HG02610 (cell line): Measurements from ENCODE around the gene CENPN.

Experiments
- ATAC-seq: cut with Tn5 transposase; IDR thresholded peaks from one replicate; pipeline ENCODE4 v1.9.1; 2021; ENCODE audit warnings: mild to moderate bottlenecking, moderate library complexity; ENCODE audit not compliant: unreplicated experiment

The CENPN gene, protein sequence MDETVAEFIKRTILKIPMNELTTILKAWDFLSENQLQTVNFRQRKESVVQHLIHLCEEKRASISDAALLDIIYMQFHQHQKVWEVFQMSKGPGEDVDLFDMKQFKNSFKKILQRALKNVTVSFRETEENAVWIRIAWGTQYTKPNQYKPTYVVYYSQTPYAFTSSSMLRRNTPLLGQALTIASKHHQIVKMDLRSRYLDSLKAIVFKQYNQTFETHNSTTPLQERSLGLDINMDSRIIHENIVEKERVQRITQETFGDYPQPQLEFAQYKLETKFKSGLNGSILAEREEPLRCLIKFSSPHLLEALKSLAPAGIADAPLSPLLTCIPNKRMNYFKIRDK

DNA sequence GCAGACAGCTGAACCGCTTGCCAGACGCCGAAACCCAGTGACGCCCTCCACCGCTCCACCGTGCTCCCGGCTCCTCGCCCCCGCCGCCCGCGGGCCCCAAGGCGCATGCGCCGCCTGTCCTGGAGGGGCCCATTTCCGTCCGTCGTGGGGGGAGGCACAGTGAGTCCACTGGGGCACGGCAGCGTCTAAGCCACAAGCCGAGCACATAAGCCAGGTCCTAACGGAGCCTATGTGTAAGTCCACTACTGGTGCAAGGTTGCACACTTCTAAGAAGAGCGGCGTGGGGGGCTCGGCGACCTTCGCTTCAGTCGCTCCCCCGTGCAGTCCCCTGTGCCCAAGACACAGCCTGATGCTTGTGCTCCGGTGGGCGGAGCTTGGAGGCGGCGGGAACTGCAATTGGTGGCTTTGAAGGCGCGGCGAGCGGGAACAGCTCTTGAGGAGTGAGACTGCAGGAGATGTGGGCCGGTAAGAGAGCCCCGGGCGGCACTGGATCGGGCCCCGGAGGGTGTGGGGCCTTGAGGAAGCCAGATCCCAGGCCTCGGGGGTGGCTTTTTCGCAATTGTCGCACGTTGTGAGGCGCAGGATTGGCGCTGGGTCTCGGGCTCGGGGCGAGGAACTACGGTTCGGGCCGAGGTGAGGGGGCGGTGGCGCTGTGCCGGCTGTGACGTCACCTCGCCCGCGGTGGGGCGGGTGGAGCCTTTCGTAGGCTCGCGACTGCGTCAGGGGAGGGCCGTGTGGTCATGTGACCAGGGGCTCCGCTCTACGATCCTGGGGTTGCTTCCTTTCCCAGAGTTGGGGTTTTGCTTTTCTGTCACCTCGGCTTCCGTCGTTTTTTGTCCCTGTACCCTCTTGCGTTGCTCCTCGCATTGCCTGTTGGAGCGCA, at the start of gene CENPN, which contains the start of gene CMC2:
Gene CENPN (plus strand): TSS at position 402 of the 883 bp plus-strand sequence. CDS start 4,726 bp downstream, outside the sequence.
Gene CMC2 (minus strand): TSS at position 73 of the 883 bp plus-strand sequence. CDS start 9,491 bp downstream, outside the sequence.
- peak; percentile 86 for ATAC-seq

DNA sequence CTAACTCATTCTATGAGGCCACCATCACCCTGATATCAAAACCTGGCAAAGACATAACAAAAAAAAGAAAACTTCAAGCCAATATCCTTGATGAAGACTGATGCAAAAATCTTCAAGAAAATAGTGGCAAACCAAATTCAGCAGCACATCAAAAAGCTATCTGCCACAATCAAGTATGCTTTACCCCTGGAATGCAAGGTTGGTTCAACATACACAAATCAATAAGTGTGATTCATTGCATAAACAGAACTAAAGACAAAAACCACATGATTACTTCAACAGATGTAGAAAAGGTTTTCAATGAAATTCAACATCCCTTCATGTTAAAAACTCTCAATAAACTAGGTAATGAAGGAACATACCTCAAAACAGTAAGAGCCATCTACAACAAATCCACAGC, 48.7 kb upstream of the CENPN start:
- no peak for ATAC-seq

DNA sequence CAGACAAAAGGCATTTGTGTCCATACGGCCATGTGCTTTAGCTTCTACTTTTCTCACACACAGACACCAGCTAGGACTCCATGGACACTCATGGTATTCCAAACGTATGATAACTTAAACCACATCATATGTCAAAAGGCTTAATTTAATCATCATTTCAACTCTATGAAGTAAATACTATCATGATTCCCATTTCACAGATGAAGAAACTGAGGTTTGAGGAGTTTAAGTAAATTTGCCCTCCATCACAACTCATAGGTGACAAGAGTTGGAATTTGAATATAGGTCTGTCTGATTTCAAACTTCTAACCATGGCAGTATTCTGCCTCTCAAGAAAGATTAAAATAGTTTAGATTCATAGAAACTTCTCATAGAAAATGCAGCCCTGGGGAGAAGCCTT, 44.1 kb upstream of the CENPN start:
- no peak for ATAC-seq

DNA sequence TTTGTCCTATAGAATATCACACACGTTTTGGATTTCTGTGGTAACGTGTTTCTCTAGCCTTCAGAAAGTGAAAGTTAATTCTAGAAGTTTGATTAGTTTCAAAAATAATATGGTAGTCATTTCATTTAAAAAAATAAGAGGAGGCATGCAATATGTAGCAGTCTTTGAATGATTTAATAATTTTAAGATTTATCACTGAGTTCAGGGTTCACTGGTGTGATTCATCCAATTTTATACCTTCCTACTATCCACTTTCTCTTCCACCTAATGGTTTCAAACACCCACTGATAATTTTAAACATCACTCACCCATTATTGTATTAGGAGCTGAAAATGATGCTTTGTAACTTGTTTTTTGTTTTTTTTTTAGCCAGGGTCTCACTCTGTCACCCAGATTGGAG, 42.7 kb upstream of the CENPN start:
- ATAC-seq, result no peak

DNA sequence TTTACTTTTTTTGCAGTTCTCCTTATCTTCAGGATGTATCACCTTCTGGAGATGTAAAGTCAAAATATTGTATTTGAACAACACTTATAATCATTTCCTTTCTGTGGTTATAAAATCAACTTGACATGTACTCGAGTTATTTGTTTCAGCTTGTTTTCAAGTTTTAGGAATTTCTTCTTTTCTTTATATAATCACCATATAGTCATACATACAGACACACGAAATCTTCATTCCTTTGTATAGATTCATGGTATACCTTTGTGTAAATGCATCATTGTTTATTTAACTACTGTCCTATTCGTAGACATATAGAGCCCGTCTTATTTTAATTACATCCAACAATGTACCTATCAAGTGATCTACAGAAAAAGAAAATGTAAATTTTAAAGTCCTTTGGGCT, 40.4 kb upstream of the CENPN start:
- ATAC-seq, result no peak

DNA sequence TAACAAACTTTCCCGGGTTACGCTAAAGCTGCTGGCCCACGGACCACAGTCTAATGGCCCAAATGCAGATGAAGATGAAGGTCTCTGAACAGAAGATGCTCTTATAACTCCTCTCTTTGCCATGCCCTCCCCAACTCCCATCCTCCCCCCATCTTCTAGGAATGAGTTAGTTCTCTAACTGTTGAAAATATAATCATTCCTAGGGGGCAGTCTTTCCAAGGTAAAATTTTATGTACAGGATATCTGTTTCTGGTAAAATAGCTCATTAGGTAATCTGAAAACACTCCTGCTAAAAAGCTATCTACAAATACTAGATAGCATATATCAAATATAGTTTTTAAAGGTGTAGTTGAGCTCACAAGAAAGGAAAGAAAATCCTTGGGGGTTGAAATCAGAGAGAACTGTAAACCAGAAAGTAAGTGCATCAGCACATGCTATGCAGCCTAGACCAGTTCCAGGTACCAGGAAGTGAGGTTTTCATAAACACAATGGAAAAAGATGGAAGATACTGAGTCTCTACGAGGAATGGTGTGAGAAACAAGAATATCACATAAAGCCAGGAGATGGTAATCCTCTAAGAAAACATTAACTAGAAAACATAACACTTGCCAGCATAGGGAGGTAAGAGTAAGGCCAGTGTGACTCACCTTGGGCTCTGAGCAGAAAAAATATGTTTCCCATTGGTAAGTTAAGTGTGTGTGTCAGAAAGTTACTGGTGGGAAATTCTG, 38.5 kb upstream of the CENPN start:
- ATAC-seq, result no peak

DNA sequence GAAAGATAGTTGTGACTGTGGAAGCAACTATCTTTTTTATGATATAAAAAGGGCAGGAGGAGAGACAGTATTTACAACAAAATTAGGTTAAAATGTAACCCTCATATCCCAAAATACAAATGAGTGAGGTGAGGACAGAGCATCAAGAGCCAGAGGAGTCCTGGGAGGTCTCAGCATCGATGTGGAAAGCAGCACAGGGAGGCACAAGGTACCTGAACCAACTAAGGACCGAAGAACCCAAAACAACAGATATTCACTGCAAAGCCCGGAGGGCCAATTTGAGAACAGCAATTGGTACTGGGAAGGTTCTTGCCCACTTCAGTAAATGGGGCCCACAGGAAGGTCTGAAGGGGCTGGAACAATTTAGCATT, 37.9 kb upstream of the CENPN start:
- no peak for ATAC-seq

DNA sequence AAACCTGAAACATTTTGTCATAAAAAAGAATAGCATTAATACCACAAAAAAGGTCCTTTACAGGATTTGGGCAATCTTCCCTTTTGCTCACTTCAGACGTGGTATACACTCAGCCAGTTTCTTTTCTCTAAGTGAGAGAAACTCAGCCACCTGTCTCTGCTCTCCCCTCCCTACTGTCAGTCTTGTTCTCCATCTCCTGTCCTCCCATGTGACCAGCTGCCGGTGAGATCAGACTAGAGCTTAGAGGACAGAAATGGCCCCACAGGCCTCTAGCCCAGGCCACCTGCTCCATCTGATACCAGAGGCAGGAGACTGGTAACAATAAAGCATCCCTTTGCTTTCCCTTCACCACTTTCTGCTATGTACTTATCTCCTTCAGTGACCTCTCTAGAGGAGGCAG, 35.2 kb upstream of the CENPN start:
- peak; percentile 81 for ATAC-seq

DNA sequence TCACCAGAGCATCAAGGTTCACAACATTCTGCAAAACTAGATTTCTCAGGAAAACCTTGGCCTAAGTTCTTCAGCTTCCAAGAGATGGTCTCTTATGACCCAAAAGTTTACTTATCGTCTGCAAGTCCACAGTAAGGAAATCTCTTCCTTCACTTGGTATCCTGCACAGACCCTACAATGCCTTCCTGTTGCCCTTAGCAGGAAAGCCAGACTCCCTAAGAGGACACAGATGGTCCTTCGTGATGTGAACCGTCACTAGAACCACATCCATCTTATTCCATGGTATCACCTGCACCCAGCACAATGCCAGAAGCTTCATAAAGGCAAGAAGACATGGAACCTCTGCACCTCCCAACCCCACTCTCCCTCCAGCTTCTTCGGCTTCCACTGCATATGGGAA, 34.4 kb upstream of the CENPN start:
- no peak for ATAC-seq

DNA sequence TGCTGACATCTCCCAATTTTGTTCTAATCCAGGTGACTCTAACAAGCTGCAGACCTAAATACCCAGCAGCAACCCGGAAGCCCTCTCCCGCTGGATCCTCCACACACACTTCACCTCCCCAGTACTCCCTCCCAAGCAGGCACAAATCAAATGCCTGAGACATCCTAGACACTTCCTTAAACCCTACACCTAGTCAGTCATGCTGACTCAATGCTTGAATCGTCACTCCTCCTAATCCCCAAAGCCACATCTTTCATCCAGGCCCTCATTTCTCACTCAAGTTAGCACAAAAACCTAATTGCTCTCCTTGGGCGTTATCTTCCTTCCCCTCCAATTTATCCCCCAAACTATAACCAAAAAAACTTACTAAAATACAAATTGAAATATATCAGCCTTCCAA, 33.0 kb upstream of the CENPN start:
- no peak for ATAC-seq

DNA sequence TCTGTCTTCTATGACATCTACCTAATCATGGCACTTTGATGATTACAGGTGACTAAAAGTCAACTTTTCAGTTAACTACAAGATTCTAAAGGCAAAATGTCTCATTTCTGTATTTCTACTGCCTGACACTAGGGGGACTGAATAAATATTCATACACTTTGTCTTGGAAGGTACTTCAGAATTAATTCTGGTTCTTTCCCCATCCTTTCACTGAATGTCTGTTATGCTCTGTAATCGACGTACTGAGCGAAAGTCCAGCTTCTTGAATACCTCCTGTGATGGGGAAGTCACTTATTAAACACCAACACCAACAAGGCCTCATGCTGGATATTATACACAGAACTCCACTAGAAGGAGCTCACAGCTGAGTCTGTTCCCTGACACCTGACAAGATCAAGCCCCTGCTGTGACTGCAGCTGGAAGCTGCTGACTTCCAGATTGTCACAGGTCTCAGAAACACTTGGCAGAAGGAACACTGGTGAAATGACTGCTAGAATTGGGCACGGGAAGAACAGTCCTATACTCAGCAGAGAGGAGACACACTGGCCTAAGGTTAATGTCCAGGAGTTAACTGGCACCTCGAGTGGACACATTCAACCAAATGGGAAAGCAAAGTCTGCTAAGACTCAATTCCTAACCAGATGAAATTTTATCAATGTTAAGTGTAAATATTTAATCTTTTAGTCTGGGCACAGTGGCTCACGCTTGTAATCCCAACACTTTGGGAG, 32.2 kb upstream of the CENPN start:
- no peak for ATAC-seq

DNA sequence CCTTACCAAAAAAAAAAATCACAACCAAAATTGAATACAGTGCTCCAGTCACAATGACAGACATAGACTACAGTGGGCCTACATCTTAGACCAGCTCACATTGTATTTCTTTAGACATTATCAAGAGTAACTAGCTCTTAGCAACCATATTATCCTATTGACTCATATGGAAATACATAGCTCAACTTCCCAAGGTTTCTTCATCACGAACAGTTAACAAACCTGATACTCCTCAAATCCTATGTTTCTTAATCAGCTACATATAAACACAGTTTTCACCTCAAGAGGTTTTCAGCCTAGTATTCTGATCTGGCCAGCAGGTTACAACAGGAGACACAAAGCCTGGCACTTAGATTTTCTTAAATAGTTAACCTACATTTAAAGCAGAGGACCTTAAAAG, 30.1 kb upstream of the CENPN start:
- ATAC-seq, result no peak

DNA sequence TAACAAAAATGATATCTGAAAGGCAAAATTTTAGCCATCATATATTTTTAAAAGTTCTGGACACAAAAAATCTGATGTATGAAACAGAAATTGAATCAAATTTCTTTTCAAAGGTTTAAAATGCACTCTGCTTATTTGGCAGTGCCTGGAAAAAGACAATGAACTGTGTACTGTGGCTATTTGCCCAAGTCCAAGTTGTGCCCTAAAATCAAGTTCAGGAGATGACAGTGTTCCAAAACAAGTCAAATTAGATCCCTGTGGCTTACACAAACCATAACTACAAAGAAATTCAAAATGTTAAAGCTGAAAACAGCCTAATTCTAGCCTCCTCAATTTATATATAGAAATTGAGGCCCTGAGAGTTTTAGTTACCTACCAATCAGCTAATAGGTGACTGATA, 25.9 kb upstream of the CENPN start:
- no peak for ATAC-seq

DNA sequence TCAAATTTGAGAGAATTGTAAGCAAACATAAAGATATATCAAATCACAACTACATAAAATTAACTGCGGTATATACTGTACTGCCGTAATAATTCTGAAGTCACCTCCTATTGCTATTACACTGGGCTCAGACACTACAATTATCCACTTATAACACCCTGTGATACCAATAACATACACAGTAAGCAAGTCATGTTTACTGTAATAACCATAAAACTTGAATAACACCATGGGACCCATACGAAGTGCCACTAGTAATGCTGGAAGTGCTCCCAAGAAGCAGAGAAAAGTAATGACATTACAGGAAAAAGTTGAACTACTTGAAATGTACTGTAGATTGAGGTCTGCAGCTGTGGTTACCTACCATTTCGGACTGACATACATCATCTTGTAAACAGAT, 24.4 kb upstream of the CENPN start:
- no peak for ATAC-seq

DNA sequence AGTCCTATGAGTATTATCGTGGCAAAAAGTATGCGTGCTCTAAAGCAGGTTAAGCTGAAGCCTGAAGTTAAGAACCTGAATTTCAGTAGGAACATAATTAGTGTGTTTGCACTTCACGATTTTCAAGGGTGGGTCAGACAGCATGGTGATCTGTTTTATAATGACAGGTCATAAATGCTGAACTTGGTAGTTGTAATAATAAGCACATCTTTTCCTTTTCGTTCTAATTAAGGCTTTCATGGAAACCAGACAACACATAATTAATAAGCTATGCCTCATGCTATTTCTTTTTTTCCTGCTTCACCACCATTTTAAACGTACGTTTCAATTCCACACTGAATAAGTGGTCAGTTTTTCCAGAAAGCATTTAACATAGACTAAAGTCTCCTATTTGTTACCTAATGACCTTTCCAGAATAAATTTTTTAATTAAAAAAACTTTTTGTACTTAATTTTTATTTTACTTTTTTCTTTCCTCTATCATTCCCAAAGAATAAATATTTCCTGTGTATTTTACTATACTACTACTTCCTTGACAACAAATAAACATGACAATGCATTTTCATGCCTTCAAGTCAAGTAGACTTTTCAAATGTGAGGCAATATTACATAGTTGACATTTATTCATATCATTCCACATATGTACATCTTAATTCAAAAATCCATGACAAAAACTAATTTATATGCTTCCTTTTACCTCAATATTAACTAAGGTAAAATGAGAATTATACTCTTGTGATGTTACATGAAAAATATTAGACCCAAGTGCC, 22.7 kb upstream of the CENPN start:
- no peak for ATAC-seq

DNA sequence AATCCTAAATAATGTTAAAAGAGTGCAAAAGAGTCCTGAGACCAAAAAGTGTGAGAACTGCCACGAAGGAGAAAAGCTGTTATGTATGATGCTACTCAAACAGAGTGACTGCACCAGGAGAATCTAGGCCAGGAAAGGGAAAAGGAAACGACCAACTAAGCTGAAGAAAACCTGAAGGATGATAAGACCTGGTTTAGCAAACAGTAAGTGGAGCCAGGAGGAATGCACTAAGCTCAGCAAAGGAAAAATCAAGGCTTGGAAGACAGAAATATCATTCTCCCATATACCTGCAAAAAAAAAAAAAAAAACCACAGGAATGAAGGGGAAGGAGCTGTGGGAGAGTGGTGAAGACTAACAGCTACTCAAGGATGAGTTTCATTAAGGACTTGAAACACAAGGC, 21.4 kb upstream of the CENPN start:
- ATAC-seq, result no peak

DNA sequence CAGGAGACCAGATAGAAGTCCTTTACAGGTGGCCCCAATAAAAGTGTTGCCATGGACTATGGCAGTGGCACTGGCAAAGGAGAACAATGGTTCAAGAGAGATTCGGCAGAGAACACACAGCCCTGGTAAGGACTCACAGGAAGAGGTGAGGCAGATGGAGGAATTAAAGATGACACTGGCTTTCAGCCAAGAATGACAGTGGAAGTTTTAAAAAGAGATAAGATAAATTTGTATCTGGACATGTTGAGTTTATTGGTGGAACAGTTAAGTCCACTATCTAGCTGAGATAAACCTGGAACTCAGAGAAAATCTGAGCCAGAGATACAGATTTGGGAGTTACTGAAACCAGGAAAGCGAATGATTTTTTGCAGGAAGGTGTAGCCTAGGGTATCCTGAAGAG, 20.5 kb upstream of the CENPN start:
- no peak for ATAC-seq

DNA sequence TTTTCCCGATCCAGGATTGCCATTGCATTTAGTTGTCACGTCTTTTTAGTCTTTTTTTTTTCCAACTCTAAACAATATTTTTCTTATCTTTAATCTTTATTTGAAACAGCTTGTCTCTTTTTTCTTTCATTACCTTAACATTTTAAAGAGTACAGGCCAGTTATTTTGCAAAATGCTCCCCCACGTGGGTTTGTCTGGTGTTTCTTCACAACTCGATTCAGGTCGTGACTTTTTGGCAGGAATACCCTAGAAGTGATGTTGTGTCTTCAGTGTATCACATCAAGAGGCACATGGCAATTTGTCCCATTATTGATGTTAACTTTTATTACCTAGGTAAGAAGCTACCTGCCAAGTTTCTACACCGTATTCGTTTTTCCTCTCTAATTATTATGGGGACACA, 18.3 kb upstream of the CENPN start:
- ATAC-seq, result no peak

DNA sequence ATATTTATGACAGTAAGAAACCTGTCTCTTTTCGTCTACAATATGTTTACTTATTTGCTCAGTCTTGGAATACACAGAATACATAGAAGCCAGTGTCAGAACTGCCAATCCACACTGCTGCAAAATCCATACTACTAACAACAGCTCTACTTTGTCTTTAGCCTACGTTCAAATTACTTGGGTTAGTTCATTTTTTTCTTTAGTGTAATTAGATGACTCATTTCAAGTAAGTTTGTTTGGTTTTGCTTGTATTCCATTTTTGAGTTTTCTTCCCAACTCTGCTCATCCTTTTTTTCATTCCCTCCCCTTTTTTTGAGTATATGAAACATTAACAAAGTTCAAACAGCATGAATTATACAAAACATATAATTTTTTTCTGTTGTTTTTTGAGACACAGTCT, 17.2 kb upstream of the CENPN start:
- ATAC-seq, result no peak

DNA sequence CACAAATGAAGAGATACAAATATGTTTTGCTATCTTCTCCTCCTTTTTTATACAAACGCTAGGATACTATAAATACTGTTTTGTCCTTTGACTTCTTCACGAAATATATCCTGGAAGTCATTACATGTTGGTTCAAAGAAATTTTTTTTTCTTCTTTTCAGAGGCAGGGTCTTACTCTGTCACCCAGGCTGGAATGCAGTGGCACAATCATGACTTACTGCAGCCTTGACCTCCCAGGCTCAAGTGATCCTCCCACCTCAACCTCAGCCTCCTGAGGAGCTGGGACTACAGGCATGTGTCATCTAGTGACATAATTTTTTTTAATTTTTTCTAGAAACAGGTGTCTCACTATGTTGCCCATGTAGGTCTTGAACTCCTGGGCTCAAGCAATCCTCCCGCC, 16.4 kb upstream of the CENPN start:
- no peak for ATAC-seq
